Measurements from ENCODE around the gene ACAA2.

- no peak for TF ChIP-seq CTCF (conservative IDR thresholded peaks at IDR 0.05; ENCODE audit: low read depth, low read length)
- TF ChIP-seq EZH2 (IDR thresholded peaks at IDR 0.05; ENCODE audit: borderline replicate concordance, low read depth, low read length, poor library complexity, severe bottlenecking) = no peak
Observed at GRCh38 chr18:49754866-49755265, 58.5 kb downstream of the ACAA2 start.

Measured in A673 (cell line).